SU-DHL-6 (cell line): ENCODE measurements around the gene ZC3H7A.

ENCODE experiments used
- EZH2phosphoT487 ChIP-seq: fragments of 200-600 bp; sonication (generic), shearing (Covaris generic); conservative IDR thresholded peaks from 2 replicates; pipeline ENCODE4 v1.6.1; 2018; ENCODE audit warnings: mild to moderate bottlenecking, antibody characterized with exemption, low read length, moderate library complexity, mixed read lengths
- TF ChIP-seq, protein P1 (sequence below): fragments of 200-600 bp; sonication (generic); IDR thresholded peaks from one replicate; pipeline ENCODE4 v1.5.1; 2017; ENCODE audit warnings: antibody characterized with exemption, mild to moderate bottlenecking, low read length, moderate library complexity; ENCODE audit not compliant: insufficient read depth, poor library complexity, severe bottlenecking

DNA sequence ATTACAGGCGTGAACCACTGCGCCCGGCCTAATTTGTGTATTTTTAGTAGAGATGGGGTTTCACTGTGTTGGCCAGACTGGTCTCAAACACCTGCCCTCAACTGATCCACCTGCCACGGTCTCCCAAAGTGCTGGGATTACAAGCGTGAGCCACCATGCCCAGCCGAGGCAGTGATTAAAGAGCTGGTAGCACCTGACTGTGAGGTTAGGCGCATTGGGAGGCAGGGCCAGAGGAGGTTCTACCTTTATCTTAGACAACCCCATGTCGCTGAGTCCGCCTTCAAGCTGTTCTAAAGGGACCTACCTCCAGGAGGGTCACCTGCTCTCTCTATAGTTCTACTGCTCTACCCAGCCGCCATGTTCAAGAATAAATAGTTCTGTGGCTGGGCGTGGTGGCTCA, 46.1 kb upstream of the ZC3H7A start:
- TF ChIP-seq, protein P1, sequence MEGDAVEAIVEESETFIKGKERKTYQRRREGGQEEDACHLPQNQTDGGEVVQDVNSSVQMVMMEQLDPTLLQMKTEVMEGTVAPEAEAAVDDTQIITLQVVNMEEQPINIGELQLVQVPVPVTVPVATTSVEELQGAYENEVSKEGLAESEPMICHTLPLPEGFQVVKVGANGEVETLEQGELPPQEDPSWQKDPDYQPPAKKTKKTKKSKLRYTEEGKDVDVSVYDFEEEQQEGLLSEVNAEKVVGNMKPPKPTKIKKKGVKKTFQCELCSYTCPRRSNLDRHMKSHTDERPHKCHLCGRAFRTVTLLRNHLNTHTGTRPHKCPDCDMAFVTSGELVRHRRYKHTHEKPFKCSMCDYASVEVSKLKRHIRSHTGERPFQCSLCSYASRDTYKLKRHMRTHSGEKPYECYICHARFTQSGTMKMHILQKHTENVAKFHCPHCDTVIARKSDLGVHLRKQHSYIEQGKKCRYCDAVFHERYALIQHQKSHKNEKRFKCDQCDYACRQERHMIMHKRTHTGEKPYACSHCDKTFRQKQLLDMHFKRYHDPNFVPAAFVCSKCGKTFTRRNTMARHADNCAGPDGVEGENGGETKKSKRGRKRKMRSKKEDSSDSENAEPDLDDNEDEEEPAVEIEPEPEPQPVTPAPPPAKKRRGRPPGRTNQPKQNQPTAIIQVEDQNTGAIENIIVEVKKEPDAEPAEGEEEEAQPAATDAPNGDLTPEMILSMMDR = no peak
- TF ChIP-seq EZH2phosphoT487 = no peak
